Measurements from ENCODE around the gene PROC.

DNA sequence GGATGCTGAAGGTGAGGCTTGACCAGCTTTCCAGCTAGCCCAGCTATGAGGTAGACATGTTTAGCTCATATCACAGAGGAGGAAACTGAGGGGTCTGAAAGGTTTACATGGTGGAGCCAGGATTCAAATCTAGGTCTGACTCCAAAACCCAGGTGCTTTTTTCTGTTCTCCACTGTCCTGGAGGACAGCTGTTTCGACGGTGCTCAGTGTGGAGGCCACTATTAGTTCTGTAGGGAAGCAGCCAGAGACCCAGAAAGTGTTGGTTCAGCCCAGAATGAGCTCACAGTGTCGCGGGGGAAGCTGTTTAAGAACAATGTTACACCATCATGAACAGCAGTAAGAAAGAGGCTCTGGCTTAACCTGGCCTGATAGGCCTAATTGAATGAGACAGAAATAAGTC lies 11.1 kb downstream of the PROC start:
- TF ChIP-seq ZNF274 (IDR thresholded peaks at IDR 0.05; ENCODE audit: low read depth, low read length) (no peak), YY1 (IDR thresholded peaks at IDR 0.05; ENCODE audit: insufficient read depth, insufficient read length) (no peak), SUZ12 (IDR thresholded peaks at IDR 0.05; ENCODE audit: extremely low read depth, insufficient read depth, insufficient read length) (no peak)

Data from NT2/D1 (cell line).